H1 (cell line): Measurements from ENCODE around the gene YTHDF2. TPM values are rescaled to one million over a fixed set of nuclear protein-coding genes. Genes with fewer than 3 reads are reported as not detected.
"Not testable (repeated sequence)": the region's sequence is repeated elsewhere in the genome, so short reads cannot be mapped to it uniquely, and the experiment has no call there.

Experiments used
- CTCF ChIA-PET: fragments of 300-600 bp; sonication (Branson Sonifier 250); formaldehyde crosslinking; loops from one replicate; lab custom pipeline; 2021; ENCODE audit not compliant: partially characterized antibody; lab: Charles Lee
- POLR2A ChIA-PET: fragments of 300-600 bp; sonication (Branson Sonifier 250); formaldehyde crosslinking; loops from one replicate; lab custom pipeline; 2021; ENCODE audit warnings: inconsistent platforms; ENCODE audit not compliant: partially characterized antibody; lab: Charles Lee
- DNase-seq, 2 experiments: peaks; one replicate each; pipeline versions ENCODE4 v3.0.0 to v3.0.0-alpha.2; 2010 to 2022; ENCODE audit warnings: low spot score in 2 of 2, low read depth in 1 of 2, mixed read lengths in 1 of 2
- FAIRE-seq: peaks from 2 replicates; lab custom pipeline; 2011; peaks lifted over from hg19 to GRCh38; lab: Jason Lieb, UNC
- H2AFZ ChIP-seq: 2 replicates; pipeline ENCODE4 v1.8.1; 2012; ENCODE audit warnings: low read length, inconsistent platforms
- H2AK5ac ChIP-seq: 2 replicates; pipeline ENCODE4 v1.6.1; 2013; ENCODE audit warnings: low read depth, low read length
- H2BK120ac ChIP-seq: replicated peaks from 2 replicates; pipeline ENCODE3; 2013; ENCODE audit warnings: low read depth, low read length, inconsistent platforms
- H2BK12ac ChIP-seq: 2 replicates; pipeline ENCODE4 v1.6.1; 2013; ENCODE audit warnings: low read depth, low read length
- H2BK15ac ChIP-seq: 2 replicates; pipeline ENCODE4 v1.6.1; 2013; ENCODE audit warnings: low read length
- H2BK20ac ChIP-seq: 2 replicates; pipeline ENCODE4 v1.6.1; 2013; ENCODE audit warnings: low read length
- H2BK5ac ChIP-seq: 2 replicates; pipeline ENCODE4 v1.6.1; 2013; ENCODE audit warnings: low read depth, low read length
- H3K14ac ChIP-seq: 2 replicates; pipeline ENCODE4 v1.6.1; 2013; ENCODE audit warnings: inconsistent platforms; ENCODE audit not compliant: insufficient read length
- H3K18ac ChIP-seq: 2 replicates; pipeline ENCODE4 v1.6.1; 2013; ENCODE audit warnings: low read length; ENCODE audit errors: extremely low read depth
- H3K23ac ChIP-seq: 2 replicates; pipeline ENCODE4 v1.6.1; 2013; ENCODE audit warnings: inconsistent platforms; ENCODE audit not compliant: insufficient read length
- H3K23me2 ChIP-seq: 2 replicates; pipeline ENCODE4 v1.6.1; 2013; ENCODE audit warnings: low read depth, low read length
- H3K27ac ChIP-seq: 2 replicates; pipeline ENCODE4 v1.6.1; 2011; ENCODE audit warnings: low read depth, low read length, inconsistent platforms
- H3K27me3 ChIP-seq, 4 experiments: replicated peaks in 1 of 4; 1 replicate in 1 of 4; 2 replicates in 3 of 4; pipeline versions ENCODE4 v1.6.1 to v1.8.1; 2011 to 2013; ENCODE audit warnings: low read length in 3 of 4, mild to moderate bottlenecking in 3 of 4, inconsistent platforms in 2 of 4, mixed read lengths in 2 of 4, moderate library complexity in 1 of 4; ENCODE audit not compliant: control insufficient read depth in 3 of 4, insufficient read depth in 3 of 4; ENCODE audit errors: extremely low read depth in 1 of 4
- H3K36me3 ChIP-seq, 4 experiments: 2 replicates each; pipeline versions ENCODE4 v1.6.1 to v1.8.1; 2011 to 2013; ENCODE audit warnings: mild to moderate bottlenecking in 4 of 4, low read length in 3 of 4, moderate library complexity in 2 of 4, control low read depth in 1 of 4, inconsistent platforms in 1 of 4; ENCODE audit not compliant: insufficient read depth in 4 of 4, control insufficient read depth in 2 of 4
- H3K4ac ChIP-seq: replicated peaks from 2 replicates; pipeline ENCODE3; 2013; ENCODE audit warnings: low read length, low read depth, mixed read lengths, inconsistent platforms; ENCODE audit not compliant: insufficient read length
- H3K4me1 ChIP-seq, 4 experiments: replicated peaks in 1 of 4; 1 replicate in 1 of 4; 2 replicates in 3 of 4; pipeline versions ENCODE4 v1.6.1 to v1.8.1; 2011 to 2013; ENCODE audit warnings: low read length in 3 of 4, inconsistent platforms in 2 of 4, mixed read lengths in 1 of 4; ENCODE audit not compliant: insufficient read depth in 4 of 4, control insufficient read depth in 3 of 4
- H3K4me2 ChIP-seq, 2 experiments: 2 replicates each; pipeline versions ENCODE4 v1.6.1 to v1.8.1; 2011 to 2013; ENCODE audit warnings: low read depth in 2 of 2, low read length in 2 of 2, control low read depth in 1 of 2, inconsistent platforms in 1 of 2, mild to moderate bottlenecking in 1 of 2; ENCODE audit not compliant: insufficient read depth in 1 of 2
- H3K4me3 ChIP-seq, 4 experiments: fragments of 200-600, 300-600 bp in 1 of 4; sonication (generic), shearing (Covaris generic), sonication (Bioruptor Twin) in 1 of 4; 2 replicates each; pipeline versions ENCODE4 v1.5.1 to v1.8.1; 2011 to 2016; ENCODE audit warnings: low read length in 4 of 4, low read depth in 3 of 4, control low read depth in 2 of 4, inconsistent platforms in 2 of 4, mild to moderate bottlenecking in 2 of 4, mixed read lengths in 1 of 4, moderate library complexity in 1 of 4; ENCODE audit not compliant: insufficient read depth in 2 of 4; ENCODE audit errors: extremely low read depth in 1 of 4
- H3K56ac ChIP-seq: replicated peaks from 2 replicates; pipeline ENCODE3; 2013; ENCODE audit warnings: low read depth, mild to moderate bottlenecking, mixed read lengths, low read length, inconsistent platforms; ENCODE audit not compliant: insufficient read length
- H3K79me1 ChIP-seq: 2 replicates; pipeline ENCODE4 v1.6.1; 2013; ENCODE audit warnings: low read depth, low read length, control low read depth
- H3K79me2 ChIP-seq, 2 experiments: 2 replicates each; pipeline versions ENCODE4 v1.6.1 to v1.8.1; 2012 to 2013; ENCODE audit warnings: low read length in 2 of 2, mild to moderate bottlenecking in 2 of 2, inconsistent platforms in 1 of 2; ENCODE audit not compliant: insufficient read depth in 2 of 2, control insufficient read depth in 1 of 2
- H3K9ac ChIP-seq, 4 experiments: replicated peaks in 1 of 4; 1 replicate in 1 of 4; 2 replicates in 3 of 4; pipeline versions ENCODE4 v1.6.1 to v1.8.1; 2011 to 2013; ENCODE audit warnings: low read depth in 3 of 4, low read length in 3 of 4, control low read depth in 2 of 4, mild to moderate bottlenecking in 2 of 4, moderate library complexity in 2 of 4, inconsistent platforms in 1 of 4; ENCODE audit errors: extremely low read depth in 1 of 4
- H3K9me3 ChIP-seq, 2 experiments: 2 replicates each; pipeline versions ENCODE4 v1.6.1 to v1.8.1; 2012 to 2013; ENCODE audit warnings: mild to moderate bottlenecking in 2 of 2, moderate library complexity in 2 of 2, control low read depth in 1 of 2, inconsistent platforms in 1 of 2, low read depth in 1 of 2, low read length in 1 of 2, mixed read lengths in 1 of 2; ENCODE audit not compliant: insufficient read depth in 2 of 2
- H4K20me1 ChIP-seq, 2 experiments: replicated peaks in 1 of 2; 2 replicates each; pipeline versions ENCODE3 to v1.8.1; 2011 to 2013; ENCODE audit warnings: inconsistent platforms in 2 of 2, low read length in 2 of 2, mild to moderate bottlenecking in 1 of 2; ENCODE audit not compliant: insufficient read depth in 2 of 2, control insufficient read depth in 1 of 2
- H4K5ac ChIP-seq: 2 replicates; pipeline ENCODE4 v1.6.1; 2013; ENCODE audit warnings: low read length, low read depth, mixed read lengths, inconsistent platforms; ENCODE audit not compliant: insufficient read length
- H4K8ac ChIP-seq: 2 replicates; pipeline ENCODE4 v1.8.0; 2013; ENCODE audit warnings: mild to moderate bottlenecking, moderate library complexity, low read length, inconsistent platforms; ENCODE audit not compliant: insufficient read depth; ENCODE audit errors: extremely low read depth
- H4K91ac ChIP-seq: replicated peaks from 2 replicates; pipeline ENCODE3; 2013; ENCODE audit warnings: low read length, mixed read lengths, inconsistent platforms; ENCODE audit not compliant: insufficient read length
- ATF2 ChIP-seq: IDR thresholded peaks from 2 replicates; pipeline ENCODE4 v1.6.1; 2012; ENCODE audit warnings: low read length, inconsistent platforms
- CHD2 ChIP-seq: IDR thresholded peaks from 2 replicates; pipeline ENCODE4 v1.6.1; 2012; ENCODE audit warnings: low read length, improper control_type of control experiment
- KDM5A ChIP-seq: fragments of 200-600 bp; IDR thresholded peaks from 2 replicates; pipeline ENCODE4 v1.7.1; 2012; ENCODE audit warnings: mild to moderate bottlenecking, low read length, inconsistent platforms, mixed read lengths
- MAX ChIP-seq: IDR thresholded peaks from 2 replicates; pipeline ENCODE4 v1.6.1; 2012; ENCODE audit warnings: inconsistent platforms
- POLR2AphosphoS5 ChIP-seq: IDR thresholded peaks from 2 replicates; pipeline ENCODE4 v1.6.1; 2011; ENCODE audit warnings: low read depth, low read length
- RXRA ChIP-seq: IDR thresholded peaks from 2 replicates; pipeline ENCODE4 v1.6.1; 2011; ENCODE audit warnings: low read depth, mild to moderate bottlenecking, low read length, moderate library complexity; ENCODE audit not compliant: insufficient read depth
- WGBS, 2 experiments: shearing (Covaris generic) in 1 of 2; methylation state at CpG; one replicate each; pipeline versions ENCODE4 v1.1.6 to v1.1.7; 2013 to 2015; ENCODE audit warnings: low lambda C conversion rate in 2 of 2, mixed read lengths in 2 of 2, inconsistent platforms in 1 of 2, low coverage in 1 of 2, missing lambda C conversion rate in 1 of 2; ENCODE audit not compliant: insufficient replicate concordance in 2 of 2, insufficient coverage in 1 of 2, insufficient read length in 1 of 2; ENCODE audit errors: extremely low coverage in 1 of 2, missing lambda C conversion rate in 1 of 2; 5-methylcytosine and 5-hydroxymethylcytosine counted together
- polyA plus RNA-seq, 7 experiments: library from polyadenylated mRNA; depleted of rRNA in 3 of 7; stranded (reverse) in 5 of 7; unstranded in 2 of 7; fragments of >200 nt in 5 of 7; fragments of 200-250 nt in 2 of 7; gene quantifications; 1 replicate in 5 of 7; 2 replicates in 1 of 7; 4 replicates in 1 of 7; pipeline versions ENCODE4 v1.2.1 to v1.2.3, GENCODE V29; 2011 to 2013; ENCODE audit warnings: missing spikeins in 2 of 7, mixed read lengths in 2 of 7
- total RNA-seq: library from RNA; stranded (reverse); fragmentation: NEBNext Ultra II Directional; extraction: Animal tissue kit (Norgen Biotek cat#: 25700); gene quantifications from 2 replicates; pipeline ENCODE4 v1.2.1, GENCODE V29; 2021
- TF ChIP-seq, protein P1 (sequence below): IDR thresholded peaks from 2 replicates; pipeline ENCODE4 v1.6.1; 2011; ENCODE audit warnings: low read depth, mild to moderate bottlenecking, low read length; ENCODE audit not compliant: insufficient read depth

The YTHDF2 gene
- total and polyA plus RNA-seq, 2 of the 8 experiments (the other 6 are each of a cell fraction or from before 2014, with no cell fraction given): 128 to 164 TPM

- TF ChIP-seq RXRA: no peak
- TF ChIP-seq, protein P1, sequence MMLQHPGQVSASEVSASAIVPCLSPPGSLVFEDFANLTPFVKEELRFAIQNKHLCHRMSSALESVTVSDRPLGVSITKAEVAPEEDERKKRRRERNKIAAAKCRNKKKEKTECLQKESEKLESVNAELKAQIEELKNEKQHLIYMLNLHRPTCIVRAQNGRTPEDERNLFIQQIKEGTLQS: no peak
- TF ChIP-seq ATF2: no peak
- no peak for TF ChIP-seq CHD2
- no peak for TF ChIP-seq KDM5A
- no peak for TF ChIP-seq MAX
- no peak for TF ChIP-seq POLR2AphosphoS5
Observed at GRCh38 chr1:28720376-28720775, 16.4 kb upstream of the YTHDF2 start (continued).

GRCh38 chr1:28721927-28722326 lies 14.8 kb upstream of the YTHDF2 start:
- H2BK20ac ChIP-seq, H3K23ac ChIP-seq, H2AK5ac ChIP-seq, FAIRE-seq, H3K23me2 ChIP-seq, H3K36me3 ChIP-seq, H2BK15ac ChIP-seq, H4K8ac ChIP-seq, H3K14ac ChIP-seq, H2BK120ac ChIP-seq, H3K9ac ChIP-seq, H4K91ac ChIP-seq, H3K56ac ChIP-seq, H3K79me2 ChIP-seq, H3K4ac ChIP-seq, H2BK5ac ChIP-seq, H3K79me1 ChIP-seq, H3K27me3 ChIP-seq, H3K4me1 ChIP-seq, H3K18ac ChIP-seq, H3K4me3 ChIP-seq, H4K5ac ChIP-seq, H2BK12ac ChIP-seq, H2AFZ ChIP-seq, DNase-seq, H4K20me1 ChIP-seq, H3K27ac ChIP-seq, H3K9me3 ChIP-seq, H3K4me2 ChIP-seq: not testable (repeated sequence)
- CTCF ChIA-PET: interaction anchor here (0.7 kb wide), 1 partner anchor 1432 kb away, joined by 3 read pairs; no protein-coding TSS in a partner anchor
- POLR2A ChIA-PET: interaction anchor here (0.6 to 13.5 kb wide), 5 partner anchors 17 to 140 kb away, joined by 3 to 185 read pairs (median 3); partner anchors contain the start of genes RNU11 and YTHDF2
- 91% methylated on average over 17 of the region's 18 CpGs; no CpG with 5 or more reads in 1 of the 2 experiments for WGBS, 2 experiments
